AG04450 (cell line): ENCODE measurements around the gene CGB3. TPM values are rescaled to one million over a fixed set of nuclear protein-coding genes. Genes with fewer than 3 reads are reported as not detected.

Experiments
- CTCF ChIA-PET: fragments of 300-600, 350-600 bp; formaldehyde crosslinking; extraction: SDS; loops from one replicate; lab custom pipeline; 2022; ENCODE audit warnings: antibody characterized with exemption, inconsistent platforms; lab: Charles Lee
- POLR2A ChIA-PET: fragments of 350-600 bp; formaldehyde crosslinking; extraction: SDS; loops from one replicate; lab custom pipeline; 2021; ENCODE audit warnings: antibody characterized with exemption, inconsistent platforms; lab: Yijun Ruan, JAX
- DNase-seq: peaks from one replicate; pipeline ENCODE4 v3.0.0-alpha.2; 2011; ENCODE audit warnings: low read depth, low spot score
- H3K27ac ChIP-seq: one replicate; pipeline ENCODE4 v1.5.1; 2012; ENCODE audit warnings: low read depth, low read length, control low read depth
- H3K27me3 ChIP-seq: one replicate; pipeline ENCODE4 v1.6.0; 2012; ENCODE audit warnings: low read length; ENCODE audit not compliant: control insufficient read depth, insufficient read depth
- H3K4me3 ChIP-seq: 2 replicates; pipeline ENCODE4 v1.5.1; 2011; ENCODE audit warnings: mild to moderate bottlenecking, low read depth, low read length, control low read depth
- H3K9me3 ChIP-seq: 2 replicates; pipeline ENCODE4 v1.5.1; 2012; ENCODE audit warnings: low read length; ENCODE audit not compliant: control insufficient read depth, insufficient read depth
- CTCF ChIP-seq: IDR thresholded peaks from 2 replicates; pipeline ENCODE4 v1.5.1; 2011; ENCODE audit warnings: low read depth, low read length, control low read depth, inconsistent platforms
- polyA plus RNA-seq: library from polyadenylated mRNA; depleted of rRNA; stranded (reverse); fragments of >200 nt; gene quantifications from 2 replicates; pipeline ENCODE4 v1.2.3, GENCODE V29; 2011

The CGB3 gene
- polyA plus RNA-seq, 1 experiment, result not detected

- Histone ChIP-seq H3K9me3 (no peaks in the 10 kb centered on the region; the same call in 1 of the 2 replicates), H3K27me3 (no peaks in the 10 kb centered on the region), H3K4me3 (no peak overlapping the region), H3K27ac (no peak overlapping the region)
- DNase-seq, result no peak
- ChIA-PET CTCF (no interaction called here), POLR2A (no interaction called here)
- TF ChIP-seq CTCF, result no peak
Observed at GRCh38 chr19:49016067-49016839, 7.9 kb downstream of the CGB3 start.

- no peak for DNase-seq
- TF ChIP-seq CTCF, result no peak
- CTCF ChIA-PET, result no interaction called here
- Histone ChIP-seq H3K4me3 (no peak overlapping the region), H3K27me3 (no peaks in the 10 kb centered on the region), H3K9me3 (no peaks in the 10 kb centered on the region; the same call in 1 of the 2 replicates), H3K27ac (no peak overlapping the region)
- POLR2A ChIA-PET, result no interaction called here
Observed at GRCh38 chr19:49014870-49015255, 9.3 kb downstream of the CGB3 start.

- no peak for TF ChIP-seq CTCF
- Histone ChIP-seq H3K4me3 (no peak overlapping the region), H3K27ac (no peak overlapping the region), H3K27me3 (no peaks in the 10 kb centered on the region), H3K9me3 (no peaks in the 10 kb centered on the region; the same call in 1 of the 2 replicates)
- POLR2A ChIA-PET, result no interaction called here
- no peak for DNase-seq
- CTCF ChIA-PET, result interaction anchor here (1.2 to 2.3 kb wide), 2 partner anchors 14 to 21 kb away, joined by 4 to 12 read pairs; partner anchors contain the start of genes GYS1 and RUVBL2
Observed at GRCh38 chr19:49014123-49014869, 9.8 kb downstream of the CGB3 start.

- Histone ChIP-seq H3K27me3 (no peaks in the 10 kb centered on the region), H3K27ac (no peak overlapping the region), H3K9me3 (no peaks in the 10 kb centered on the region; the same call in 1 of the 2 replicates), H3K4me3 (no peak overlapping the region)
- TF ChIP-seq CTCF, result no peak
- no peak for DNase-seq
- CTCF ChIA-PET, result interaction anchor here (1.2 kb wide), 1 partner anchor 11 kb away, joined by 4 read pairs; no protein-coding TSS in a partner anchor
- POLR2A ChIA-PET, result no interaction called here
Observed at GRCh38 chr19:49011194-49011593, 12.9 kb downstream of the CGB3 start.
